Breast epithelium (tissue), 4 donors: Measurements from ENCODE around the gene PTPN6. TPM values are rescaled to one million over a fixed set of nuclear protein-coding genes. Genes with fewer than 3 reads are reported as not detected.
A peak's percentile ranks its signal among the peaks of the same experiment; 100 is the strongest.

Experiments used
- DNase-seq, 2 donors: peaks; one replicate each; pipeline ENCODE4 v3.0.0-alpha.2; 2019; ENCODE audit warnings: low spot score in 2 of 2
- H3K27ac ChIP-seq, 2 donors: fragments of 200-600 bp; sonication (generic) in 1 of 2; one replicate each; pipeline ENCODE4 v1.5.1; 2016 to 2019; ENCODE audit warnings: mild to moderate bottlenecking in 1 of 2
- H3K27me3 ChIP-seq, 2 donors: fragments of 200-600 bp; sonication (generic) in 1 of 2; one replicate each; pipeline versions ENCODE4 v1.5.1 to v1.6.0; 2017 to 2019; ENCODE audit warnings: control low read depth in 1 of 2, mild to moderate bottlenecking in 1 of 2
- H3K36me3 ChIP-seq: fragments of 200-600 bp; one replicate; pipeline ENCODE4 v1.5.1; 2019
- H3K4me1 ChIP-seq, 2 donors: fragments of 200-600 bp; sonication (generic); one replicate each; pipeline ENCODE4 v1.5.1; 2016 to 2019; ENCODE audit warnings: control low read depth in 1 of 2
- H3K4me3 ChIP-seq, 3 donors: fragments of 200-600 bp; sonication (generic); 1 replicate in 2 of 3; 2 replicates in 1 of 3; pipeline ENCODE4 v1.5.1; 2016 to 2019; ENCODE audit warnings: mild to moderate bottlenecking in 3 of 3, moderate library complexity in 2 of 3
- H3K9me3 ChIP-seq, 2 donors: fragments of 200-600 bp; sonication (generic) in 1 of 2; one replicate each; pipeline ENCODE4 v1.5.1; 2016 to 2019; ENCODE audit warnings: control low read depth in 1 of 2
- POLR2A ChIP-seq: fragments of 450-650 bp; IDR thresholded peaks from one replicate; pipeline ENCODE4 v1.6.1; 2016; ENCODE audit warnings: antibody characterized with exemption, mild to moderate bottlenecking, moderate library complexity
- POLR2AphosphoS5 ChIP-seq, 3 donors: sonication (generic); formaldehyde crosslinking; IDR thresholded peaks; one replicate each; pipeline ENCODE4 v1.6.1; 2017; ENCODE audit warnings: antibody characterized with exemption in 3 of 3
- intact Hi-C: fragments of 100-400 bp; cut with DNase I; formaldehyde crosslinking; loops from one replicate; pipeline ENCODE4 v1.15.1; 2023; ENCODE audit warnings: low total_unique reads
- total RNA-seq, 3 donors: library from RNA; depleted of rRNA; stranded (reverse); fragments of >200 nt; gene quantifications; one replicate each; pipeline ENCODE4 v1.1.0, GENCODE V29; 2016
- TF ChIP-seq, protein P1 (sequence below), 3 donors: fragments of 450-650 bp; IDR thresholded peaks; one replicate each; pipeline ENCODE4 v1.5.1; 2016 to 2017; ENCODE audit warnings: antibody characterized with exemption in 3 of 3, mild to moderate bottlenecking in 3 of 3, moderate library complexity in 3 of 3

Gene PTPN6
- total RNA-seq, 3 donors from 2014 or later: 14.7 to 28.0 (median 20.3) TPM

DNA sequence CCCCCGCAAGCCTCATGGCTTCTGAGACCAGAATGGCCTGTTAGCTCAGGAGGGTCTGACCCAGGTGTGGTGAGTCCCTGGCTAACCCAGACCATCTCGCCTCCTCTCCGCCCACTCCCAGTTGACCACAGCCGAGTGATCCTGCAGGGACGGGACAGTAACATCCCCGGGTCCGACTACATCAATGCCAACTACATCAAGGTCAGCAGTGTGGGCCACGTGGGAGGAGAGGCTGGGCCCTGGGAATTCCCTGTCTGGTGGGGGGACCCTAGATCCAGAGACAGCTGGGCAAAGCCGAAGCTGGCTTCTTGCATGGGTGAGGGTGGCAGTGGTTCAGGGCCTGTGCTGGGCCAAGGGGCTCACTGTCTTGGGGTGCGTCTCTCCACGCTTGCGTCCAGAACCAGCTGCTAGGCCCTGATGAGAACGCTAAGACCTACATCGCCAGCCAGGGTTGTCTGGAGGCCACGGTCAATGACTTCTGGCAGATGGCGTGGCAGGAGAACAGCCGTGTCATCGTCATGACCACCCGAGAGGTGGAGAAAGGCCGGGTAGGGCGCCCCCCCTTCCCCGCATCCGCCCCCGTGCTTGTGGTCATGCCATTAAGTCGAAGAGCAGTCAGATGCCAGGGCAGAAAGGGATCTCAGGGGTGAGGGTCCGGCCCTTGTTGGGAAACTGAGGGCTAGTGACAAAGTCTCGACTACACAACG lies 5.0 kb downstream of the PTPN6 start:
- H3K27me3 ChIP-seq: no peaks in the 10 kb centered on the region
- H3K36me3 ChIP-seq: no peaks in the 10 kb centered on the region
- intact Hi-C loops: no loop called here
- no peak overlapping the region for H3K27ac ChIP-seq
- no peak for DNase-seq
- H3K9me3 ChIP-seq: no peaks in the 10 kb centered on the region
- H3K4me3 ChIP-seq: no peak overlapping the region
- no peaks in the 10 kb centered on the region for H3K4me1 ChIP-seq
- TF ChIP-seq POLR2AphosphoS5 (IDR thresholded peaks at IDR 0.05) (no peak), POLR2A (no peak)
- TF ChIP-seq, protein P1, sequence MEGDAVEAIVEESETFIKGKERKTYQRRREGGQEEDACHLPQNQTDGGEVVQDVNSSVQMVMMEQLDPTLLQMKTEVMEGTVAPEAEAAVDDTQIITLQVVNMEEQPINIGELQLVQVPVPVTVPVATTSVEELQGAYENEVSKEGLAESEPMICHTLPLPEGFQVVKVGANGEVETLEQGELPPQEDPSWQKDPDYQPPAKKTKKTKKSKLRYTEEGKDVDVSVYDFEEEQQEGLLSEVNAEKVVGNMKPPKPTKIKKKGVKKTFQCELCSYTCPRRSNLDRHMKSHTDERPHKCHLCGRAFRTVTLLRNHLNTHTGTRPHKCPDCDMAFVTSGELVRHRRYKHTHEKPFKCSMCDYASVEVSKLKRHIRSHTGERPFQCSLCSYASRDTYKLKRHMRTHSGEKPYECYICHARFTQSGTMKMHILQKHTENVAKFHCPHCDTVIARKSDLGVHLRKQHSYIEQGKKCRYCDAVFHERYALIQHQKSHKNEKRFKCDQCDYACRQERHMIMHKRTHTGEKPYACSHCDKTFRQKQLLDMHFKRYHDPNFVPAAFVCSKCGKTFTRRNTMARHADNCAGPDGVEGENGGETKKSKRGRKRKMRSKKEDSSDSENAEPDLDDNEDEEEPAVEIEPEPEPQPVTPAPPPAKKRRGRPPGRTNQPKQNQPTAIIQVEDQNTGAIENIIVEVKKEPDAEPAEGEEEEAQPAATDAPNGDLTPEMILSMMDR (IDR thresholded peaks at IDR 0.05): no peak

DNA sequence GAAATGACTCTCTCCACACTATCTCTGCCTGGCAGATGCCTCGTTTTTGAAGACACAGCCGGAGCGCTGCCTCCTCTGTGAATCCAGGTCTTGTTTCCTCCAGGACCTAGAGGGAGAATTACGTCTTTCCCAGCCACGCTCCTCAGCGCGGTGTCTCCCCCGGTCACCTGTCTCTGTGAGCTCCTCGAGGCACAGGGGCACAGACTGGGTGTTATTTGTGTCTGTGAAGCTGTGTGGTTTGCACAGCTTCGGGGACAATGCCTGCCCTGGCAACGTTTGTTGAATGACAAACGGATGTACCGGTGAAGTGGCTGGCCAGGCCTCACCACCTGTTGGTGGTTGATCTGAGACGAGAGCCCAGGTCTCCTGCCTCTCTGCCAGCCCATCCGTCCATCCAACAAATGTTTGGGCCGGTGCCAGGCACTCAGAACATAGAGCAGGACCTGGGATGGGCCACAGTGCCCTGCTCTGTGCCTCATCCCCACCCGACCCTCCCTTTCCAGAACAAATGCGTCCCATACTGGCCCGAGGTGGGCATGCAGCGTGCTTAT lies 6.1 kb downstream of the PTPN6 start:
- Histone ChIP-seq H3K27me3 (no peaks in the 10 kb centered on the region), H3K4me1 (peaks cover 2 to 6% of the 10 kb centered on the region in 2 donors), H3K27ac (no peak overlapping the region), H3K36me3 (no peaks in the 10 kb centered on the region), H3K4me3 (no peak overlapping the region), H3K9me3 (no peaks in the 10 kb centered on the region)
- intact Hi-C loops: no loop called here
- DNase-seq: no peak
- TF ChIP-seq, protein P1 (IDR thresholded peaks at IDR 0.05): no peak
- TF ChIP-seq POLR2AphosphoS5 (IDR thresholded peaks at IDR 0.05): no peak
- no peak for TF ChIP-seq POLR2A

DNA sequence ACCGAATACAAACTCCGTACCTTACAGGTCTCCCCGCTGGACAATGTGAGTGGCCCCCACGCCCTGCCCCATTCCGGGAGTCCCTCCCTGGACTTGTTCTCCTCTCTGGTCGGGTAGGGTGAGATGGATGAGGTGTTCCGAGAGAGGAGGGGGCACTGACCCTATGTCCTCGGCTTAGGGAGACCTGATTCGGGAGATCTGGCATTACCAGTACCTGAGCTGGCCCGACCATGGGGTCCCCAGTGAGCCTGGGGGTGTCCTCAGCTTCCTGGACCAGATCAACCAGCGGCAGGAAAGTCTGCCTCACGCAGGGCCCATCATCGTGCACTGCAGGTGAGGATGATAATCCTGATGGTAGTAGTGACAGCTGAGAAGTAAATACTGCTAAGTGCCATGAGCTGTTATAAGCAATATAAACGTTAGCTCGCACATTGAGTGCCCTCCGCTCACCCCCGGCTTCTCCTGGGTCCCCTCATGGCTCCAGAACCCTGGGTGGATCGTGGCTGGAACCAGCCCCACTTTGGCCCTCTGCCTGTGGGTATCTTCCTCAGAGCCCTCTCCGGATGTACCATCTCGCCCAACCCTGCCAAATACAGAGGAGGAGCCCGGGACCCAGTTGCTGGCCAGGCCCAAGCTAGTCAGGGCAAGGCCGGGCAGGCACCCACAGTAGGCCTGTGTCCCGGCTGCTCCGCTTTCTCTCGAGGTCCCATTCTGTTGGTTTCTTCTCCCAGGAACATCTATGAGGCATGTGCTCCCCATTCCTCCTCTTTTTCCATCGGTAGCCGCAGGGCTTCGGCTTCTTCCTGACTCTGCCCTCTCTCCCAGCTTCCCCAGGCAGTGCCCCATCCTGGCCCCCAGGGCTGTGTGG lies 6.8 kb downstream of the PTPN6 start:
- Histone ChIP-seq H3K9me3 (no peaks in the 10 kb centered on the region), H3K27ac (peak overlapping the region; percentile 65 to 98), H3K4me1 (peaks cover 4 to 6% of the 10 kb centered on the region in 2 donors), H3K36me3 (no peaks in the 10 kb centered on the region), H3K4me3 (no peak overlapping the region), H3K27me3 (no peaks in the 10 kb centered on the region)
- no peak for TF ChIP-seq POLR2A
- TF ChIP-seq POLR2AphosphoS5 (IDR thresholded peaks at IDR 0.05): no peak
- TF ChIP-seq, protein P1 (IDR thresholded peaks at IDR 0.05): no peak
- intact Hi-C loops: no loop called here
- DNase-seq: no peak

DNA sequence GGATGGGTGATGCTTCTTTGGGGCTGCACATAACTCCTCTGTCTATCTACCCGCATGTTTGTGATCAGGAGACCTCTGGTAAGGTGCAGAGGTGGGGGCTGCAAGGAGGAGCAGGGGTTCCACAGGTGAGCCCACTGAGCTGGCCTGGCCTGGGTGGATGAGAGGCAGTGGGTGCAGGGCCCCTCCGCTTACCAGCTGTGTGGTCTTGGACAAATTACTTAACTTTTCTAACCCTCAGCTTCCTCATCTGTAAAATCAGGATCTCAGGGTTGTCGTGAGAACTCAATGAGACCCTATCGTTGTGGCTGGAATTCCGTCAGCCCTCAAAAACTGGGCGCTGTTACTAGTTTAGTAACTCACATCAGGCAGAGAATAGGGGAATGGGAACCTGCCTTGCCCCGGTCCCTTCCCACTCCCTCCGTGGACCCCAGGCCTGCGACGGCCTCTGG lies 7.5 kb downstream of the PTPN6 start:
- peak overlapping the region; percentile 65 to 98 for H3K27ac ChIP-seq
- H3K27me3 ChIP-seq: no peaks in the 10 kb centered on the region
- no peaks in the 10 kb centered on the region for H3K9me3 ChIP-seq
- no peaks in the 10 kb centered on the region for H3K36me3 ChIP-seq
- DNase-seq: no peak
- no peak overlapping the region for H3K4me3 ChIP-seq
- TF ChIP-seq, protein P1 (IDR thresholded peaks at IDR 0.05): no peak
- TF ChIP-seq POLR2AphosphoS5 (IDR thresholded peaks at IDR 0.05) (no peak), POLR2A (no peak)
- intact Hi-C loops: no loop called here
- H3K4me1 ChIP-seq: peaks cover 4 to 6% of the 10 kb centered on the region in 2 donors
